ENCODE results near the gene INPP5F.

Gene INPP5F

GRCh38 chr10:119777686-119778085 lies 51.8 kb downstream of the INPP5F start:
- TF ChIP-seq SNAI2 (CRISPR knock-in tag; IDR thresholded peaks at IDR 0.05) (no peak), PPARA (CRISPR knock-in tag; IDR thresholded peaks at IDR 0.05; ENCODE audit: borderline replicate concordance) (no peak), PATZ1 (CRISPR knock-in tag; IDR thresholded peaks at IDR 0.05; ENCODE audit: borderline replicate concordance) (no peak), ISL1 (CRISPR knock-in tag; IDR thresholded peaks at IDR 0.05) (no peak), GLIS3 (CRISPR knock-in tag; IDR thresholded peaks at IDR 0.05) (no peak), POU6F1 (CRISPR knock-in tag; IDR thresholded peaks at IDR 0.05; ENCODE audit: borderline replicate concordance, low read depth) (no peak), ZC3H10 (CRISPR knock-in tag; IDR thresholded peaks at IDR 0.05) (no peak), CSDC2 (CRISPR knock-in tag; IDR thresholded peaks at IDR 0.05) (no peak), RARB (CRISPR knock-in tag; IDR thresholded peaks at IDR 0.05) (no peak), TOX (CRISPR knock-in tag; IDR thresholded peaks at IDR 0.05; ENCODE audit: borderline replicate concordance) (no peak), ZNF8 (CRISPR knock-in tag; IDR thresholded peaks at IDR 0.05) (no peak), BACH2 (CRISPR knock-in tag; IDR thresholded peaks at IDR 0.05; ENCODE audit: borderline replicate concordance) (no peak), ZNF565 (CRISPR knock-in tag; conservative IDR thresholded peaks at IDR 0.05; ENCODE audit: low read depth) (no peak), ZFP3 (CRISPR knock-in tag; IDR thresholded peaks at IDR 0.05) (no peak), ZFP30 (CRISPR knock-in tag; IDR thresholded peaks at IDR 0.05) (no peak)
- TF ChIP-seq, protein P1, sequence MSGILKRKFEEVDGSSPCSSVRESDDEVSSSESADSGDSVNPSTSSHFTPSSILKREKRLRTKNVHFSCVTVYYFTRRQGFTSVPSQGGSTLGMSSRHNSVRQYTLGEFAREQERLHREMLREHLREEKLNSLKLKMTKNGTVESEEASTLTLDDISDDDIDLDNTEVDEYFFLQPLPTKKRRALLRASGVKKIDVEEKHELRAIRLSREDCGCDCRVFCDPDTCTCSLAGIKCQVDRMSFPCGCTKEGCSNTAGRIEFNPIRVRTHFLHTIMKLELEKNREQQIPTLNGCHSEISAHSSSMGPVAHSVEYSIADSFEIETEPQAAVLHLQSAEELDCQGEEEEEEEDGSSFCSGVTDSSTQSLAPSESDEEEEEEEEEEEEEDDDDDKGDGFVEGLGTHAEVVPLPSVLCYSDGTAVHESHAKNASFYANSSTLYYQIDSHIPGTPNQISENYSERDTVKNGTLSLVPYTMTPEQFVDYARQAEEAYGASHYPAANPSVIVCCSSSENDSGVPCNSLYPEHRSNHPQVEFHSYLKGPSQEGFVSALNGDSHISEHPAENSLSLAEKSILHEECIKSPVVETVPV (CRISPR knock-in tag; IDR thresholded peaks at IDR 0.05) = no peak
- TF ChIP-seq, protein P2, sequence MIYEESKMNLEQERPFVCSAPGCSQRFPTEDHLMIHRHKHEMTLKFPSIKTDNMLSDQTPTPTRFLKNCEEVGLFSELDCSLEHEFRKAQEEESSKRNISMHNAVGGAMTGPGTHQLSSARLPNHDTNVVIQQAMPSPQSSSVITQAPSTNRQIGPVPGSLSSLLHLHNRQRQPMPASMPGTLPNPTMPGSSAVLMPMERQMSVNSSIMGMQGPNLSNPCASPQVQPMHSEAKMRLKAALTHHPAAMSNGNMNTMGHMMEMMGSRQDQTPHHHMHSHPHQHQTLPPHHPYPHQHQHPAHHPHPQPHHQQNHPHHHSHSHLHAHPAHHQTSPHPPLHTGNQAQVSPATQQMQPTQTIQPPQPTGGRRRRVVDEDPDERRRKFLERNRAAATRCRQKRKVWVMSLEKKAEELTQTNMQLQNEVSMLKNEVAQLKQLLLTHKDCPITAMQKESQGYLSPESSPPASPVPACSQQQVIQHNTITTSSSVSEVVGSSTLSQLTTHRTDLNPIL (CRISPR knock-in tag; IDR thresholded peaks at IDR 0.05; ENCODE audit: low read depth) = no peak
- TF ChIP-seq, protein P3, sequence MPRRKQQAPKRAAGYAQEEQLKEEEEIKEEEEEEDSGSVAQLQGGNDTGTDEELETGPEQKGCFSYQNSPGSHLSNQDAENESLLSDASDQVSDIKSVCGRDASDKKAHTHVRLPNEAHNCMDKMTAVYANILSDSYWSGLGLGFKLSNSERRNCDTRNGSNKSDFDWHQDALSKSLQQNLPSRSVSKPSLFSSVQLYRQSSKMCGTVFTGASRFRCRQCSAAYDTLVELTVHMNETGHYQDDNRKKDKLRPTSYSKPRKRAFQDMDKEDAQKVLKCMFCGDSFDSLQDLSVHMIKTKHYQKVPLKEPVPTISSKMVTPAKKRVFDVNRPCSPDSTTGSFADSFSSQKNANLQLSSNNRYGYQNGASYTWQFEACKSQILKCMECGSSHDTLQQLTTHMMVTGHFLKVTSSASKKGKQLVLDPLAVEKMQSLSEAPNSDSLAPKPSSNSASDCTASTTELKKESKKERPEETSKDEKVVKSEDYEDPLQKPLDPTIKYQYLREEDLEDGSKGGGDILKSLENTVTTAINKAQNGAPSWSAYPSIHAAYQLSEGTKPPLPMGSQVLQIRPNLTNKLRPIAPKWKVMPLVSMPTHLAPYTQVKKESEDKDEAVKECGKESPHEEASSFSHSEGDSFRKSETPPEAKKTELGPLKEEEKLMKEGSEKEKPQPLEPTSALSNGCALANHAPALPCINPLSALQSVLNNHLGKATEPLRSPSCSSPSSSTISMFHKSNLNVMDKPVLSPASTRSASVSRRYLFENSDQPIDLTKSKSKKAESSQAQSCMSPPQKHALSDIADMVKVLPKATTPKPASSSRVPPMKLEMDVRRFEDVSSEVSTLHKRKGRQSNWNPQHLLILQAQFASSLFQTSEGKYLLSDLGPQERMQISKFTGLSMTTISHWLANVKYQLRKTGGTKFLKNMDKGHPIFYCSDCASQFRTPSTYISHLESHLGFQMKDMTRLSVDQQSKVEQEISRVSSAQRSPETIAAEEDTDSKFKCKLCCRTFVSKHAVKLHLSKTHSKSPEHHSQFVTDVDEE (CRISPR knock-in tag; IDR thresholded peaks at IDR 0.05) = no peak
- no peak for ATAC-seq

DNA sequence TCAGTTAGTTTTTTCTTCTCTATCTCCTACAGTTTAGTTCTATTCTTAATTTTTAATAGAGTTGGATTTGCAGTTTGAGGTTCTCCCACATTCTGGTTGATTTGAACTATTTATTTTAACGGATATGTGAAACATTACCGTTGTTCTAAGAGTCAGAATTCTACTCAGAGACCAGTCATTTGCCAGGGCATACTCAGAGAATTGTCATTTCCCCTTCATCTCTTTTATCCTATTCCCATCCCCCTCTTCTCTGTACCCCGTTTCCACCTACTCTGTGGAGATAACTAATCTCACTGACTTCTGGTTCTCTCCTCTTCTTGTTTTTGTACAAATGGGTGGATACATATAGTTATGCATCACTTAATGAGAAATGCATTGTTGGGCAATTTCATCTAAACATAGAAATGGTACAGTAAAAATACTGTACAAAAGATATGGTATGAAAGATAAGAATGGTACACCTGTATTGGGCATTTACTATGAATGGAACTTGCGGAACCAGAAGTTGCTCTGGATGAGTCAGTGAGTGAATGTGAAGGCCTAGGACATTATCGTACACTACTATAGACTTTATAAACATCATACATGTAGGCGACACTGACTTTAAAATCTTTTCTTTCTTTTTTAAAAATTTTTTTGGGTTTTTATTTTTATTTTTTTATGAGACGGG lies 53.1 kb downstream of the INPP5F start:
- no peak for ATAC-seq
- no peak for TF ChIP-seq CSDC2 (CRISPR knock-in tag; IDR thresholded peaks at IDR 0.05)
- TF ChIP-seq, protein P2 (CRISPR knock-in tag; IDR thresholded peaks at IDR 0.05; ENCODE audit: low read depth) = no peak
- no peak for TF ChIP-seq ZFP30 (CRISPR knock-in tag; IDR thresholded peaks at IDR 0.05)
- no peak for TF ChIP-seq ZFP3 (CRISPR knock-in tag; IDR thresholded peaks at IDR 0.05)
- no peak for TF ChIP-seq ZNF70 (CRISPR knock-in tag; IDR thresholded peaks at IDR 0.05)
- no peak for TF ChIP-seq TCF4 (CRISPR knock-in tag; IDR thresholded peaks at IDR 0.05; ENCODE audit: borderline replicate concordance)
- TF ChIP-seq SNAI2 (CRISPR knock-in tag; IDR thresholded peaks at IDR 0.05) = no peak
- TF ChIP-seq ISL1 (CRISPR knock-in tag; IDR thresholded peaks at IDR 0.05) = no peak
- no peak for TF ChIP-seq ZNF8 (CRISPR knock-in tag; IDR thresholded peaks at IDR 0.05)
- TF ChIP-seq ZNF565 (CRISPR knock-in tag; conservative IDR thresholded peaks at IDR 0.05; ENCODE audit: low read depth) = no peak
- no peak for TF ChIP-seq BACH2 (CRISPR knock-in tag; IDR thresholded peaks at IDR 0.05; ENCODE audit: borderline replicate concordance)
- no peak for TF ChIP-seq ESRRG (CRISPR knock-in tag; IDR thresholded peaks at IDR 0.05)
- TF ChIP-seq POU6F1 (CRISPR knock-in tag; IDR thresholded peaks at IDR 0.05; ENCODE audit: borderline replicate concordance, low read depth) = no peak
- no peak for TF ChIP-seq RARB (CRISPR knock-in tag; IDR thresholded peaks at IDR 0.05)
- TF ChIP-seq ZC3H10 (CRISPR knock-in tag; IDR thresholded peaks at IDR 0.05) = no peak
- TF ChIP-seq, protein P1 (CRISPR knock-in tag; IDR thresholded peaks at IDR 0.05) = no peak
- no peak for TF ChIP-seq ARNTL (CRISPR knock-in tag; IDR thresholded peaks at IDR 0.05; ENCODE audit: borderline replicate concordance, low read depth)

Measured in SK-N-SH treated with all-trans-retinoic acid at 6 μM for 48 hours (cell line).